NCI-H2081 treated with DMSO at 0.1 percent for 48 hours (cell line): ENCODE results near the gene STPG3.
"Not testable (repeated sequence)": the region's sequence is repeated elsewhere in the genome, so short reads cannot be mapped to it uniquely, and the experiment has no call there.

Experiments
- DNase-seq: peaks from one replicate; lab custom pipeline; 2025; lab: John Stamatoyannopoulos, UW

STPG3 gene

GRCh38 chr9:137234055-137234697 lies 16.9 kb upstream of the STPG3 start:
- no peak for DNase-seq

GRCh38 chr9:137234758-137235423 lies 16.2 kb upstream of the STPG3 start:
- DNase-seq: no peak

- DNase-seq: no peak
These were observed 15.5 kb upstream of the STPG3 start for GRCh38 chr9:137235424-137236237.

- peak; percentile 34 for DNase-seq
These were observed 14.7 kb upstream of the STPG3 start for GRCh38 chr9:137236238-137236935.

- DNase-seq: no peak
These were observed 14.1 kb upstream of the STPG3 start for GRCh38 chr9:137236936-137237421.

- DNase-seq: peak; percentile 20
These were observed 13.0 kb upstream of the STPG3 start for GRCh38 chr9:137237759-137238726.

- DNase-seq: not testable (repeated sequence)
These were observed 11.4 kb upstream of the STPG3 start for GRCh38 chr9:137239541-137240200.

- DNase-seq: peak; percentile 21
These were observed 10.7 kb upstream of the STPG3 start for GRCh38 chr9:137240318-137240840.

- DNase-seq: peak; percentile 99
These were observed 10.1 kb upstream of the STPG3 start, which contains the start of gene TUBB4B for GRCh38 chr9:137240841-137241489. Gene TUBB4B (plus strand): TSS chr9:137241287. CDS start chr9:137241361, 74 bp downstream.

- DNase-seq: no peak
These were observed 9.4 kb upstream of the STPG3 start for GRCh38 chr9:137241490-137242268.

GRCh38 chr9:137242269-137243203 lies 8.6 kb upstream of the STPG3 start:
- DNase-seq: no peak

GRCh38 chr9:137243266-137243625 lies 7.8 kb upstream of the STPG3 start:
- not testable (repeated sequence) for DNase-seq

- no peak for DNase-seq
These were observed 7.2 kb upstream of the STPG3 start for GRCh38 chr9:137243626-137244485.

GRCh38 chr9:137244486-137245449 lies 6.3 kb upstream of the STPG3 start:
- peak; percentile 52 for DNase-seq
